HG03135 (cell line): Measurements from ENCODE around the gene TNMD.
"Not testable (repeated sequence)": the region's sequence is repeated elsewhere in the genome, so short reads cannot be mapped to it uniquely, and the experiment has no call there.

Experiments
- ATAC-seq: cut with Tn5 transposase; IDR thresholded peaks from one replicate; pipeline ENCODE4 v1.9.1; 2021; ENCODE audit warnings: mild to moderate bottlenecking, moderate library complexity; ENCODE audit not compliant: unreplicated experiment

Gene TNMD

DNA sequence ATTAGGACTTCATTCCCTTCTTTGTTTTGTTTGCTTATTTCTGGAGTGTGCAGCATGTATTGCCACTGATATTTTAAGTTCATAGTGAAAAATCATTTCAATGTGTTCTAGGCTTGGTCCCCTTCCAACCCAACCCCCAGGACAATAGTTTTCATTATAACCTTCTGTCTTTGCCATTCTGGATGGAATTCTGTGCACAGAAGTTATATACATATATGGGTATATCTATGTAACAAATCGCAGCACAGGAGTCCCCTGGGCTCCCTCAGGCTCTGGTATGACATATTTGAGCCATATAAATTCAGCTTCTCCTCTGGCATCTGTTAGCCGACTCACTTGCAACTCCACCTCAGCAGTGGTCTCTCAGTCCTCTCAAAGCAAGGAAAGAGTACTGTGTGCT, at the start of gene TNMD:
TSS of gene TNMD (plus strand) at position 326 of the 400 bp plus-strand sequence. CDS start 83 bp downstream, outside the sequence.
- ATAC-seq = no peak

DNA sequence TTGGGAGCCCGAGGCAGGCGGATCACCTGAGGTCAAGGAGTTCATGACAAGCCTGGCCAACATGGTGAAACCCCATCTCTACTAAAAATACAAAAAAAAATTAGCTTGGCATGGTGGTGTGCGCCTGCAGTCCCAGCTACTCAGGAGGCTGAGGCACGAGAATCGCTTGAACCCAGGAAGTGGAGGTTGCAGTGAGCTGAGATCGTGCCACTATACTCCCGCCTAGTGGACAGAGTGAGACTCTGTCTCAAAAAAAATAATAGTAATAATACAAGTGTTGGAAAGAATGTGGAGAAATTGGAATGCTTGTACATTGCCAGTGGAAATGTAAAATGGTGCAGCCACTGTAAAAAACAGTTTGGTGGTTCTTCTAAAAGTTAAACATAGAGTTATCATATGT, 19.2 kb upstream of the TNMD start:
- not testable (repeated sequence) for ATAC-seq

DNA sequence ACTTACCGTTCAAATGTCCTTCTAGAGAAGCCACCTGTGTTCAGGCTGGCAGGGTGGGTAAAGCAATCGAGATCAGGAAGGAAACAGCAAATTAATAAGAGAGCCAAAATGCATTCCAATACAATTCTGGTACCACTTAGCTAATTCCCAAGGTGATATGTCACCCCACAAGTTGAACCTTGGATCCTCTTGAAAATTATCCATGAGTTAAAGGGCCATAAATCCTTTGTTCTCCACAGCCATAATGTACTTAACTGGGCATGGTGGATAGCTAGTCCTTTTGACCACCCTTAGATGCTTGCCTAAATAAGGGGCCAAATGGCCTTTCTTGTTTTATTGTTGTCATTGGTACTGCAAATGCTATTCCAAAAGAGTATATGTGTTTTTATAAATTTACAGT, 2.0 kb downstream of the TNMD start:
- no peak for ATAC-seq

DNA sequence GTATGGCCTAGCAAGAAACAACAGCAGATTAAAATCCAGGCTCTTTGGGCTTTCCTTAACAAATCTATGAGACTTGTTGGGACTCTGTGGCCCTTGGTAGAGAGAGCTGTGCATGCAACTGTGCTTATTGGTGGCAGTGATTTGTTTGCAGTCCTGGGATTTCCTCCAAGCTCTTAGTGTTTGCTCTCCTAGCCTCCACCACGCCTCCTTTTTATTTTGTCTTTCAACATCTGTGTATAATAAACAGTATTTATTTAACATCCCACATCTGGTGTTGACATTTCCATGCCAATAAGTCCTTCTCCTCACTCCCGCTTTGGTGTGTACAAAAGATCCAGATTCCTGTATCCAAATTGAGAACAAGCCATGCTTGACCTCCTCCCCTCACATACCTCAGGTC, 3.1 kb downstream of the TNMD start:
- no peak for ATAC-seq

DNA sequence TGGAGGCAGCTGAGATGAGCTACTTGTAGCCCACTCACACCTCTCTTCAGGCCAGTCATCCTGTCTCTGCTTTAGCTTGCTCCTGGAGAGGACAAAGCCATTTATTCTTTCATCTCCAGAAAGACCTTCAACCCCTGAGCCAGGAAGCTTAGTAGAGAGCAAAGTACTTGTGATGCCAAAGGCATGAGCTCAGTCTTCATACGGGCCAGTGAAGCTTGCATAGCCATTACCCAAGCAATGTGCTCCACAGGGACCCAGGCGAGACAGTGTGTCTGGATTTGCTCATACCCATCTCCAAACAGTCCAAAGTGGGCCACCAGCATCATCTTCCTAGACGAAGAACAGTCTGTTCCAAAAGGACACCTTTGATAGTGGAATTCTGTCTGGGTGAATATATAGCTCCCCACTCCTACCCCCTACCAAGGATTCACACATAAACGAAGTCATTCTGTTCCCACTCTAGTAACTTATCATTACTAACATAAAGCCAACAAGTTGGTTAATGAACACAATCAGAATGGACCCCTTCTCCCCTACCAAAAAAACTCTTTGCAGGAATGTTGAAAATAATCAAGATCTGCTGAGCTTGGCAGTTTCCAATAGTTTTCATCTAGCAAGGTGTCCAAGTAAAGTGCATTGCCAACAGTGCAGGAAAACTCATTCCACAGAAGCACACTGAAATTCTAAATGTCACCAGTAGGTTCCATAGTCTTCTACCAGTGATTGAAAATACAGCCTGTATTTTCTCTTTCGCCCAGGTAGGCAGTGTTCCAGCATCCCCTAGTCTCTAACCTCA, 6.7 kb downstream of the TNMD start:
- ATAC-seq = no peak

DNA sequence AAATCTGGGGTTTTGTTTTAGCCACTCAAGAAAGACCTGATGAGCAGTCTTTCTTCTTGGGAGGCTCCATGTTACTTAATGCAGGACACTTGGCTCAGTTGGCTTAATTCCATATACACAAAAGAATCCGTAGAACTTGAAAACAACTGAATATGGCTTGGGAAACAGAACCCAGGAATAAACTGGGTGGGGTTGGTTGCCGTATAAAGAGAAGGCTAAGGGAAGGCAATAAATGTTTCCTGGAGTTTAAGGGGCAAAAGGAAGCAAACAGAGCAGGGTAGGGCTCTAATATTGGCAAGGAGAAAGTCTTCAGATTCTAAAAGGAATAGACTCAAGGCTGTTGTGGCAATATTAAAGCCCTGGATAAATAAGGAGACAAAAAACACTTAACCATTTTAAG, 8.4 kb downstream of the TNMD start:
- no peak for ATAC-seq

DNA sequence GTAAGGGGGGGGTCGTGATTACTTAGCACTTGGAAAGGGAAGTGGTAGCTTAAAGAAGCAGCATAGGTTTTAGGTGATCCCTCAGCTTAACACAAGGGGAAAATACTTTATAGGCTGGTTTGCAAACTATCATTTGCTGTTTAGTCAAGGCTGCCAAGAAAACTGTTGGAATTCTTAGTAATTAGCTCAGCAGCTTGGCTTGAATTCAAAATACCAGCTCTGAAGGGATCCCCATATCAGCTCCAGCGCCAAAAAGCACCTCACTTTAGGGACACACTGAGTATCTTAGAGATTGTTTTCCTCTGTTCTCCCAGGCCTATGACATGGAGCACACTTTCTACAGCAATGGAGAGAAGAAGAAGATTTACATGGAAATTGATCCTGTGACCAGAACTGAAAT, 8.8 kb downstream of the TNMD start:
- ATAC-seq = no peak

DNA sequence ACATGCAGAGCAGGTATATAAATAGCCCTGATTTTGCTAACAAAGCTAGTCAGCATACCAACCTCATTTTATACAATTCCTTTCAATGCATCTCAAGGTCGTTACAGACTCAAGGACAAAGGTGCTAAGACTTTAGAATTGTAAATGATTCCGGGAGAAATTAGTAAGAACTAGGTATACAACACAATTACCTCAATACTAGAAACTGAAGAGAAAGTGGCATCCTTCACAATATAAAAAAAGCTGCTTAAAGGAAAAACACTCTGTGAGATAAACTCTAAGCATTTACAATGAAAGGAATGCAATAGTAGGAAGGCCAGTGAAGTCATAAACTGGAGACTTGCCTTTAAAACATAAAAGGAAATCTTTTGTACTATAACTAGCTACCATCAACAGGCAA, 11.9 kb downstream of the TNMD start:
- no peak for ATAC-seq

DNA sequence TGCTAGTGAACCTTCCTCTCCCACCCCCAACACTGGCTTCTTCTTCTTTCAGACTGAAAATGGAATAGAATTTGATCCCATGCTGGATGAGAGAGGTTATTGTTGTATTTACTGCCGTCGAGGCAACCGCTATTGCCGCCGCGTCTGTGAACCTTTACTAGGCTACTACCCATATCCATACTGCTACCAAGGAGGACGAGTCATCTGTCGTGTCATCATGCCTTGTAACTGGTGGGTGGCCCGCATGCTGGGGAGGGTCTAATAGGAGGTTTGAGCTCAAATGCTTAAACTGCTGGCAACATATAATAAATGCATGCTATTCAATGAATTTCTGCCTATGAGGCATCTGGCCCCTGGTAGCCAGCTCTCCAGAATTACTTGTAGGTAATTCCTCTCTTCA, 14.7 kb downstream of the TNMD start:
- no peak for ATAC-seq

DNA sequence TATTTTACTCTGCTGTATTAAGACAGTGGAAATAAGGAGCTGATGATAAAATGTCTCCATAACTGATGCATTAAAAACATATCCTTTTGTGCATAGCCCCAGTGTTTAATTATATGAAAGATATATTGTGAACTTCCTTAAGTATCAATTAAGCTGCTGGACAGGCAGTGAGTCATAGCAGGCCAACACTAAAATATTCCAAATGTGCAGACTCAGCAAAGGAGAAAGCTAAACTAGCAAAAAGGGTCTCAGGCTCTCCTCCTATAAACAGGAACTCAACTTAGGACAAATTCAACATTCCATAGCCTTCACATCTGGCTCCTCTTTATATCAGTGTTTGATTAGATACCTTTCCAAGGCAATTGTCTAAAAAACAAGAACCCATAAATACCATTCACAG, 15.6 kb downstream of the TNMD start:
- ATAC-seq = no peak

DNA sequence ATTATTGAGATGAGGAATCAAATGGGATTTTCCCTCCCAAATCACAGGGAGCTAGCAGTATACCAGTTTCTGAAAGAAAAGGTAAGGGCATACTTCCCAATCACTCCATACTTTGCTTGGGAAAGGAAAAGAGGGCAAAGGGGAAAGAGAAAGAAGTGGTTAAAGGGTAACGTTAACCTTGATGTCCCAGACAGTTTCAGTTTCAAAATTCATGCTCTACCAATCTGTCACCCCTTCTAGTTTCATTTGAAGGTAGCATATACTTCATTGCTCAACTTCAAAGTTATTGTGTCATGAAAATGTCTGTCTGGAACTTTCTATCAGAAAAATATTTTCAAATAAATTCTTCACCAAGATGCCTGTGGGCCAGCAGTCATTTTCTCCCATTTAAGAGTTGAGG, 16.0 kb downstream of the TNMD start:
- no peak for ATAC-seq

DNA sequence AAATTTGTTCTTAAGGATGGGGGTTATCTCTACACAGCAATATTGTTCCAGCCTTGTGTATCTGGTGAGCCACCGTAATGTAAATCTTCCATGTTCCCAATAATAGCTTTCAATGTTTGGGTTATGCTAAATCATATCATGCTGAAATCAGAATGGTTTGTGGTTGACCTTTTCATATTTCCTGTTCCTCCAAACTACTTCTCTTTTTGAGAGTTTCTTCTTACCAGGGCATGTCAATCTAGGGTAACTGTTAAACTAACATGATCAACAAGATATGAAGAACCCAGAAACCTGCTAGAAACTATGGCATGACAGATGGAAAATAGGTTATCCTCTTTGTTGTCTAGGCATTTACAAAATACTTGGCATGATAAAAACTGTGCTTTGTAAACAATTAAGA, 22.0 kb downstream of the TNMD start:
- ATAC-seq = no peak

DNA sequence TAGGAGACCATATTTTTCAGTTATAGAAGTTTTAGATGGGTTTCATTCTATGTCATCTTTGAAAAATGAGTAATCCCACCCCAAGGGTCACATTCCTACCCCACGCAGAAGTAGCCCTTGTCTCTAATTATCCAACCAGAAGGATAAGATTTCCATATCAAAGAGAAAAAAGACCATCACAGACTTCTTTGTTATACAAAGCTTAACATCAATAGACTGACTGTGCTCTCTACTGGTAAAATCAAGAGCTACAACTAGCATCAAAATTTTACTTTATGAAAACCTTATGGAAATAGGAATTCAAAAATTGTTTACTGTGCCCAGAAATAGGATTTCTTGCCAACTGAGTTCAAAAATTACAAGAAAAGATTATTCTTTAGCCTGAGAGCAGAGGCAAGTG, 24.9 kb downstream of the TNMD start:
- no peak for ATAC-seq

DNA sequence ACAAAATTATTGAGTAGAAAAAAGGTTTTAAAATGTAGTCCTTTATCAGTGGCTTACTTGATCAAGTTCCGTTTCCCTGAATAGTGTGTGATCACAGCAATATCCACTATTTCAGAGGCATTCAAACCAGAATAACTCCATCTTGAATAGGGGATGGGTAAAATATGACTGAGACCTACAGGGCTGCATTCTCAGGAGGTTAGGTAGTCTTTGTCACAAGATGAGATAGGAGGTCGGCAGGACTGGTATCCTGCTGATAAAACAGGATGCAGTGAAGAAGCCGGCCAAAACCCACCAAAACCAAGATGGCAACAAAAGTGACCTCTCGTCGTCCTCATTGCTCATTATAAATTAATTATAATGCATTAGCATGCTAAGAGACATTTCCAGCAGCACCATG, 27.2 kb downstream of the TNMD start:
- no peak for ATAC-seq

DNA sequence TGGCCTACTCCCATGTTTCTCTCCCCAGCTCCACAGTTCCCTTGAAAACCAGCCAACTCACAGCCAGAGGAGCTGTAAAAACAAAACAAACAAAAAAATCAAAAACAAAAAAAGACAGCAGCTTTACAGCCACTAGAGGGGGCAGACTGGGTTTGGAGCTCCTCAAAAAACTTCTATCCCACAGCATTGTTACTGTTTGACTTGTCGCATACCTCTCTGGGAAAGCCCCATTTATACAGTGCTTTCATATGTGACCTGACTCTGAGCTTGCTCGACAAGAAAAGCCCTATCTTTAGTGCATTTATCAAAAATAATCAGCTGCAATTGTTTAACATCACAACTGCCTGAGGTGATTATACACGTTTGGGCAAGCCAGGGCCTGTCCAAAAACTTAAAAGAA, 30.3 kb downstream of the TNMD start:
- ATAC-seq = peak; percentile 98

DNA sequence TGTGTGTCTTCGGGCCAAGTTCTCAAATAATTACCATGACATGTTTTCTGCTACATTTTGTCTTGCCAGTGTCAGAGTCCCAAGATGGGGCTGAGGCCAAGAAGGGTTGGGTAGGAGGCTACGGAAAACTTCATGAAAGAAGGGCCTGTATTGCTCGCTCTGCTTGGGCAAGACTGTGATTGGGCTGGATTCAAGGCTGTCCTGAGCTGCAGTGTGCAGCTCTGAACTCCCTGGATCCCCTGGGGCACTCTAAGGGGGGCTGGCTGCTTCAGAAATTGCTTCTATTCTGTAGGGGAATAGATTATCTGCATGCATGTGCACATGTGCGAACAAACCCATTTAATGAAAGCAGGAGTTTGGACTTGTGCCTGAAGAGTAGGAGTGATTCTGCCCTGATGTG, 38.3 kb downstream of the TNMD start:
- ATAC-seq = no peak

DNA sequence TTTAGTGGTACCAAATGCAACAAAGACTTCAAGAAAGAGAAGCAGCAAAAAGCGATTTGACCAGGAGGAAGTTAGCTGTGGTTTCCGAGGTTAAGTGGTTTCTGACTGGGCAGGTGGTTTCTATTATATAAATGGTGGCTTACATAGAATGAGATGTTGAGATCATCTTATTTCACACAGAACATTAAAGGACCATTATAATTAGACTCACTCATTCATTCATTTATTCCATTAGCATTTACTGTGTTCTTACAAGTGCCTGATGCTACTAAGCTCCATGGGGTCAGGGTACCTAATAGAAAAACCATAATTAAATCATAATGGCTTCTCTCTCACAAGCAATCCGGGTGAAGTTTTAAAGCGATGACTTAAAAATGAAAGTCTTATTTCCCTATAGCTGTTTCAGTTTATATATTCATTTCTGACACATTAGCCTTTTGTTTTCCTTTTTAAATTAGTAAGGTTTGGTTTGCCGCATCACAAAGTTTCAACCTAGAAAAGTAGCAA, 41.3 kb downstream of the TNMD start:
- peak; percentile 90 for ATAC-seq

DNA sequence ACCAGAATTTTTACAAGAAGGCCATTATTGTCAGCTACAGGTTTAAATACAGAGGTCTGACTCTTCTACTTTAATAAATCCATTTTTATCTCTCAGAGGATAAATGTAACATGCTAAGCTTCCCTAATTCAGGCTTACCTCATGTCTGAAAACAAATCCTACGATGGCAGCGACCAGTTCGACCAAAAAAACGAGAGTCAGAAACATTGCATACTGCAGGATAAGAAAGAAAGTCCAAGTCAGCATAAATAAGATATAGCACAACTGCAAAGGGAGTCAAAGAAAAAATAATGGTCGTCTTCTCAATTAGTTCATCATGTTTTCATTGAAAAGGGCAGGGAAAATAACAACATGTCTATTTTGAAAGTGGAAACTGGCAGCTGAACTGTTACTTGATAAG, 50.3 kb downstream of the TNMD start:
- no peak for ATAC-seq

DNA sequence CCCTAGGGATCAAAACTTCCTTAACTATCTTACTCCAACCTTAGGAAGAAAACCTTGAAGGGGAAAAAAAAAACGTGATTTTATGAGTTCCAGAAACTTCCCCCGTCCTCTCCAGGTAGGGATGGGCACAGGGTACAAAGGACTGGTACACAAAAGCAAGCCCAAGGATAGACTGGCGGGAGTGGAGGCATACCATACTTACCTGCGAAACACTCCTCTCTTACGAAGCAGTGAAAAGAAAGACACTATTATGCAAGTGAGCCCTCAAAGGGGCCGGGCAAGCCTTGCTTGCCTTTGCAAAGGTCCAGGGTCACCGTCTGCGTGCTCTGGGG, 51.2 kb downstream of the TNMD start:
- no peak for ATAC-seq

DNA sequence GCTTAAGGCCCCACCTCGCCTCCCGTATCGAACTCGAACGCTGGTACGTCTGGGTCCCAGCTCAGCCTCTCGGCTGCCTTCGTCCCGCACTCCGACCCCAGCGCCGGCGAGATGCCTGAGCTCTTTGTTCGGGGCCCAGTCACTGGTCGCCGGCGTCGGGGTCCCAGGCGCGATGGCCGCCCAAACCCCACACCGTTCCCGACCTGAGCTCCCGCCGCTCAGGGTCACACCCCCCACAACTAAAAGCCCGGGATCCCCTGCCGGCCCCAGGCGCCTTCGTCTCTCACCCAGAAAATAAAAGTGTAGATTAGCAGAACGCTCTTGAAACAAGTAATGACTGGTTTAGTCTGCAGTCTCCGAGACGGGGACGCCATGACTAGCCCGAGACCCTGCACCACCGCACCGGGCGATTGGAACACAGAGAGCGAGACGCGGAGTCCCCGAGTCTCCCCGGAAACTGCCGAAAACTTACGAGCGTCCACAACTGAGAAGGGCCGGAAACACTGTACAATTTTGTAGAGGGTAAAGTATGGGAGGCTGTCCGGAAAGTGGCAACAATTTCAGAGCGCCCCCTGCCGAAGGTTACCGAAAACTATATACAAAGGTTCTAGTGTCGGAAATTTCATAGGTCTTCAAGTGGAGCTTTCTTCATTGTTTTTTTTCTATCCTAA, 51.7 kb downstream of the TNMD start, which contains the start of gene TSPAN6:
TSS of gene TSPAN6 (minus strand) at position 486 of the 671 bp plus-strand sequence. CDS start at position 374, 112 bp downstream.
- peak; percentile 86 for ATAC-seq

DNA sequence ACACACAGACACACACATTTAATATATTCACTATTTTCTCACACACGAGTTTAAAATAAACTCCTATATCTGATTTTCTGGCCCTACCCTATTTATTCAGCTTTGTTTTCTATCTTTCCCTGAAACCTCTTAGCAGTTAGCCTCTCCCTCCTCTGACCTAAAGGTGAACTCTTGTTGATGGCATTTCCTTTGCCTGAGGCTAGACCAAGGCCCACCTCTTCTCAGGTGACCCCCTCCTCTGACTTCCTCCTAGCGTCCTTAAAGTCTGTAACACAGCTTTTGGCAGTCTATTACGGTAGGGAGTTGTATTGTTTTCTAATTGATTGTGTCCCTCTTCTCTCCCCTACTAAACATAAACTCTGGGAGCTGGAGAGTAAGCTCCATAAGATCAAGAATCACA, 57.6 kb downstream of the TNMD start:
- no peak for ATAC-seq

DNA sequence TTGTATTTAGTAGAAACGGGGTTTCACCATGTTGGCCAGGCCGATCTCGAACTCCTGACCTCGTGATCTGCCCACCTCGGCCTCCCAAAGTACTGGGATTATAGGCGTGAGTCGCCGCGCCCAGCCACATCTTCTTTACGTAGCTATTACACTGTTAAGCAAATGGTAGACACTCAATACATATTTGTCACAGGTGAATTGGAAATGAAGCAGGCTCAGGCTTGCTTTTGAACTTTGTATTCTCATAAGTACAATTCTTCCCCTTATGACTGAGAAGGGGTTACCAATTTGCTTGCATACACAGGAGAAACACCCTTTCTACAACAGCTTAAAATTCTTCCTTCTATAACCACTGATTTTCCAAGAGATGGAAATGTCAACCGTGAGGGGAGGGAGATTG, 58.5 kb downstream of the TNMD start:
- no peak for ATAC-seq
